SH-SY5Y (cell line): ENCODE data around the gene ADI1.

Experiments
- GATA2 ChIP-seq: IDR thresholded peaks from 2 replicates; pipeline ENCODE4 v1.6.1; 2011; ENCODE audit warnings: mild to moderate bottlenecking, low read depth, low read length
- GATA3 ChIP-seq: IDR thresholded peaks from 2 replicates; pipeline ENCODE4 v1.6.1; 2011; ENCODE audit warnings: low read depth, mild to moderate bottlenecking, low read length, moderate library complexity

DNA sequence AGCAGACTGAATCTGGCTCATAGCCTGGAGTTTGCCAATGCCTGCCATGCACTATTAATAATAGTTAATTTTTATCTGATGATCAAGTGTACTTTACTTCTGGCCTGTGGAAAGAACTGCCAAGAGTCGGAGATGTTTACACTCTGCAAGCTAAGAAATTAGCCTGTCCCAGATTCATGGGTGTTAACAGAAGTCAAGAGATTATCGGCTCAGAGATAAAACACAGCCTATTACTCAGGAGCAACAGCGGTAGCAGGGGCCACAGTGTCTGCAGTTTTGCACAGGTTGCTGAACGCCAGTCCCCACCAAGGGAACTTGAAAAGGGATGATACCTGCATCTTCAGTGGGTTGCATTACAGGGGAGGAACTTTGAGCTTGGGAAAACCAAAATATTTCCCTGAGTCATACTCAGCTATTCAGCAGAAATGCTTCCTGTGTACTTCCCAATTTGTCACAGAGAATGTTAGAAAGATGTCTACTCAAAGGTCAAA is 4.3 kb upstream of the ADI1 start:
- TF ChIP-seq GATA2 = peak; percentile 22; the same call in 1 of the 2 replicates
- no peak for TF ChIP-seq GATA3
